HFFc6 (cell line): ENCODE measurements around the gene ITPR1. TPM values are rescaled to one million over a fixed set of nuclear protein-coding genes. Genes with fewer than 3 reads are reported as not detected.

Experiments used
- DNase-seq: peaks from one replicate; pipeline ENCODE4 v3.0.0-alpha.2; 2018
- H3K27ac Mint-ChIP-seq: 2 replicates; pipeline ENCODE4 v1.8.0; 2020; ENCODE audit warnings: mild to moderate bottlenecking, mixed read lengths
- H3K27me3 Mint-ChIP-seq: 2 replicates; pipeline ENCODE4 v1.8.0; 2021; ENCODE audit warnings: mild to moderate bottlenecking, moderate library complexity, mixed read lengths; ENCODE audit not compliant: insufficient read depth
- H3K36me3 Mint-ChIP-seq: 2 replicates; pipeline ENCODE4 v1.8.0; 2021; ENCODE audit warnings: low read depth, mixed read lengths
- H3K4me1 Mint-ChIP-seq: 2 replicates; pipeline ENCODE4 v1.8.0; 2020; ENCODE audit warnings: low read depth, mixed read lengths
- H3K4me3 Mint-ChIP-seq: 2 replicates; pipeline ENCODE4 v1.8.0; 2020; ENCODE audit warnings: mild to moderate bottlenecking, moderate library complexity, mixed read lengths
- H3K9me3 Mint-ChIP-seq: 2 replicates; pipeline ENCODE4 v1.8.0; 2020; ENCODE audit warnings: mild to moderate bottlenecking, mixed read lengths
- total RNA-seq, 6 experiments: library from RNA; stranded (reverse); fragmentation: NEBNext Ultra II Directional; extraction: Animal tissue kit (Norgen Biotek cat#: 25700); gene quantifications; 2 replicates in 1 of 6; 3 replicates in 5 of 6; pipeline ENCODE4 v1.2.3, GENCODE V29; 2021
- TF ChIP-seq, protein P1 (sequence below): fragments of 200-600 bp; sonication (generic); IDR thresholded peaks from 2 replicates; pipeline ENCODE4 v1.5.0; 2021; ENCODE audit warnings: antibody characterized with exemption, mild to moderate bottlenecking

Gene ITPR1
- total RNA-seq, 6 experiments from 2014 or later, result 4.9 to 8.3 (median 6.1) TPM

DNA sequence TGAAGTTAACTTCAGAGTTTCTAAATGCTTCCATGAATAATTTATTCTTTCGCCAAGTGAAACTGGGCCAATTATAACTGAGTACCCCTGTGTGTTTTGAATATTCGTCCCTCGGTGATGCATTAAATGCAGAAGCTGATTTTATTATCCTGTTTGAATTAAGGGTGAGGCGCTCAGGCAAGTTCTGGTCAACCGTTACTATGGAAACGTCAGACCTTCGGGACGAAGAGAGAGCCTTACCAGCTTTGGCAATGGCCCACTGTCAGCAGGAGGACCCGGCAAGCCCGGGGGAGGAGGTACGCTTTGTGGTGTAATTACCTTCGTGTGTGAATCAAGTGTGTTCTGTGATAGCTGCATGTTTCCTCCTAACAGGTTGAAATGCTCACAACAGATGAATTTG, 239.8 kb downstream of the ITPR1 start:
- no peak for DNase-seq
- Mint-ChIP-seq H3K4me1 (peaks cover 5% of the 10 kb centered on the region; the same call in 1 of the 2 replicates), H3K27ac (no peak overlapping the region), H3K36me3 (no peaks in the 10 kb centered on the region), H3K9me3 (no peaks in the 10 kb centered on the region), H3K27me3 (no peaks in the 10 kb centered on the region; the same call in 1 of the 2 replicates), H3K4me3 (no peak overlapping the region)
- TF ChIP-seq, protein P1, sequence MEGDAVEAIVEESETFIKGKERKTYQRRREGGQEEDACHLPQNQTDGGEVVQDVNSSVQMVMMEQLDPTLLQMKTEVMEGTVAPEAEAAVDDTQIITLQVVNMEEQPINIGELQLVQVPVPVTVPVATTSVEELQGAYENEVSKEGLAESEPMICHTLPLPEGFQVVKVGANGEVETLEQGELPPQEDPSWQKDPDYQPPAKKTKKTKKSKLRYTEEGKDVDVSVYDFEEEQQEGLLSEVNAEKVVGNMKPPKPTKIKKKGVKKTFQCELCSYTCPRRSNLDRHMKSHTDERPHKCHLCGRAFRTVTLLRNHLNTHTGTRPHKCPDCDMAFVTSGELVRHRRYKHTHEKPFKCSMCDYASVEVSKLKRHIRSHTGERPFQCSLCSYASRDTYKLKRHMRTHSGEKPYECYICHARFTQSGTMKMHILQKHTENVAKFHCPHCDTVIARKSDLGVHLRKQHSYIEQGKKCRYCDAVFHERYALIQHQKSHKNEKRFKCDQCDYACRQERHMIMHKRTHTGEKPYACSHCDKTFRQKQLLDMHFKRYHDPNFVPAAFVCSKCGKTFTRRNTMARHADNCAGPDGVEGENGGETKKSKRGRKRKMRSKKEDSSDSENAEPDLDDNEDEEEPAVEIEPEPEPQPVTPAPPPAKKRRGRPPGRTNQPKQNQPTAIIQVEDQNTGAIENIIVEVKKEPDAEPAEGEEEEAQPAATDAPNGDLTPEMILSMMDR, result no peak

DNA sequence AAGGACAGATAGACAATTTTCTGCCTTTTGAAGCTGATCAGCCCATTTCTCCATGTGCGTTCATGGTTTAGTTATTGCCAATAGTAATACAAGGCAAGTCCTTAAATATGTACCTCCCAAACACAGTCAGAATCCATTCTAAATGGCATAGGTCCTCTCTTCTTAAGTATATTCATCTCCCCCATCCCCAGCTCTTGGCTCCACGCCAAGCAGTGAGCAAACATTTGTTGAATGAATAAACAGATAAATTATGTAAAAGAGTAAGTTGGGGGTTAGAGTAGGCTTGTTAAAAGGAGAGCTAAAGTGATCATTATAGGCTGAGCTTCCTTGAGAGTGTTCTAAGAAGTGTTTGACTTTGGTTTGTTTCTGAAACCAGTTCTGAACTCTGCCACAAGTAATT, 241.3 kb downstream of the ITPR1 start:
- H3K4me1 Mint-ChIP-seq, result peaks cover 12% of the 10 kb centered on the region
- H3K9me3 Mint-ChIP-seq, result no peaks in the 10 kb centered on the region; the same call in 1 of the 2 replicates
- H3K36me3 Mint-ChIP-seq, result peaks cover 5% of the 10 kb centered on the region
- H3K4me3 Mint-ChIP-seq, result no peak overlapping the region
- H3K27ac Mint-ChIP-seq, result no peak overlapping the region
- H3K27me3 Mint-ChIP-seq, result no peaks in the 10 kb centered on the region; the same call in 1 of the 2 replicates
- DNase-seq, result no peak
- TF ChIP-seq, protein P1, result no peak

DNA sequence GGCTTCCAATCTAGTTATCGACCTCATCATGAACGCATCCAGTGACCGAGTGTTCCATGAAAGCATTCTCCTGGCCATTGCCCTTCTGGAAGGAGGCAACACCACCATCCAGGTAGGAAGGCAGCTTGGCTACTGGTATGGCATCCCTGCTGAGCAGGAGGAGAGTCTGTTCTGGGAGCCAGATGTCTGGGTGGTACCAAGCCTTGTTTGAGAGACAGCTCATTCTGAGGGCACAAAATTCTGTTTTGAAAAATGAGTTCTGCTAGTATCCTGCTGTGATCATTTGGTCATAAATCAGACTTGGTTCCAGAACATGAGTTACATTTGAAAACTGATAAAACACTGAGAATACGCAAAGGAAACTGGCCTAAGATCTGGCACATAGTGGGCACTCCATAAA, 242.1 kb downstream of the ITPR1 start:
- Mint-ChIP-seq H3K27ac (no peak overlapping the region), H3K27me3 (no peaks in the 10 kb centered on the region; the same call in 1 of the 2 replicates), H3K9me3 (peaks cover 4% of the 10 kb centered on the region), H3K4me3 (no peak overlapping the region), H3K4me1 (peaks cover 18% of the 10 kb centered on the region), H3K36me3 (peaks cover 10% of the 10 kb centered on the region)
- DNase-seq, result no peak
- TF ChIP-seq, protein P1, result no peak

DNA sequence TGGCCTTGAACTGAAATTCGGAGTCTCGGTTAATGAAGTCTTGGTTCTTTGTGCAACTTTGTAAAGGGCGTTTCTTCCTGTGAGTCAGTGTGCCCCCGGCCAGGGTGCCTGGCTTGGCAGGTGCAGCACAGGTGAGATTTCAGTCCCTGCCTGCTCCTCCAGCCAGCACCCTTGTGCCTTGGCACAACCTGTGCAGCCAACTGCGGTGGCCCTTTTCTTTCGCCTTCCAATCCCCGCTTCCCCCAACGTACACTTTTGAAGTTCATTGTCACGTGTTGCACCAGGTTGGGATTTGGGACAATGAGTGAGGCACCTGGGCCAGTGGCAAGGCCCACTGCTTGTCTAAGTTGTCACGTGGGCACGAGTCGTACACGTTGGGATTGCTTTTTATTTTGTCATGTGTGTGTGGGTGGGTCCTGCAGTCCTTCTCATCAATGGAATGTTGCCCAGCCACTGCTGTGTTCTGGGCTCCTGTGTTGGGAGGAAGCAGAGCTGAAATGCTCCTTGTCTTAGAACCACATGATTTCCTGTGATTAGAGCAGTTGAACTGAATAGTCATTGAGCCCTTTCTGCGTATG, 243.2 kb downstream of the ITPR1 start:
- Mint-ChIP-seq H3K27ac (no peak overlapping the region), H3K4me1 (peaks cover 24% of the 10 kb centered on the region), H3K9me3 (peaks cover 4% of the 10 kb centered on the region), H3K36me3 (peaks cover 10% of the 10 kb centered on the region), H3K4me3 (no peak overlapping the region), H3K27me3 (peaks cover under 1% of the 10 kb centered on the region)
- TF ChIP-seq, protein P1, result no peak
- DNase-seq, result no peak

DNA sequence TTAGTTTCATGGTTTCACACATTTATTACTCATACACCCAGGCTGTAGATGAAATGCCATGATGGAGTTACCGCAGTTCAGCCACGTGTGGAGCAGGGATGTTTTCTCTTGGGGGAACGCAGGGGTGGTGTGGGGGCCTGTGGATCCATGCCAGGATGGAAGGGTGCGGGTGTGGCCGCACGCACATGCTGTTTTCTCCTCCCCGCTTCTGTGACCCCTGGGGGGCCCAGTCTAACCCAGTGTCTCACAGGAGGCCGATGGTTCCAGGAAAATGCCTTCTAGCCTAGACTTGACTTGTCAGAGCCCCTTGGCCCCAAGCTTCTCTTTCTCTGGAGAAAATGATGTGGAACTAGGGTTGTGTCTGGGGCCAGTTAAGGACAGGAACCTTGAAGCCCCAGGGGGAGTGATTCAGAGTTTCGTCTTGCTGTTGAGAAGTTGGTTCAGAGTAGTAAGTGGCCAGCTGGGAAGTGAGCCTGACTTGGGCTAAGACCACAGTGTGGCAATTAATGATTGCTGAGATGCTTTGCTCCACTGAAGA, 245.7 kb downstream of the ITPR1 start:
- peaks cover 10% of the 10 kb centered on the region for H3K36me3 Mint-ChIP-seq
- H3K4me3 Mint-ChIP-seq, result no peak overlapping the region
- H3K4me1 Mint-ChIP-seq, result peaks cover 46% of the 10 kb centered on the region
- TF ChIP-seq, protein P1, result no peak
- peaks cover 4% of the 10 kb centered on the region for H3K9me3 Mint-ChIP-seq
- DNase-seq, result peak; percentile 22
- no peak overlapping the region for H3K27ac Mint-ChIP-seq
- peaks cover 4% of the 10 kb centered on the region; the same call in 1 of the 2 replicates for H3K27me3 Mint-ChIP-seq
